ENCODE data around the gene ESAM. TPM values are rescaled to one million over a fixed set of nuclear protein-coding genes. Genes with fewer than 3 reads are reported as not detected.

Gene ESAM
- total RNA-seq, 4 donors from 2014 or later, result 188 to 294 (median 243) TPM

DNA sequence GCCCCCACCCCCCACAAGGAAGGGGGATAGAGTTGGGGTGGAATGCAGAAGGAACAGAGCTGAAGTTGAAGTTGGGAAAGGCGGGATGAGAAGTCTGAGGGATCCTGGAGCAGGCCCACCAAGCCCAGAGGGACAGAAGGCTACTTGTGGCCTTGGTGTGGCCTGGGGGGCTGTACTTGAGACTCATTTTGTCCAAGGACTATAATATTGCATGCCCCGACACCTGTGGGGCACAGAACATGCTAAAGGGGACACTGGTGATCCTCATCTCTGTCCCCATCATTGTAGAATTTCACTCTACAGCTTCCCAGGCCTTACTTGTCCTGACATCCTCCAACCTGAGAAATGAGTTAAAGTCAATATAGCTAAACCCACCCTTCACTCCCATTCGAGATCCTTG is 1.3 kb downstream of the ESAM start:
- DNase-seq, result no peak
- TF ChIP-seq POLR2A (IDR thresholded peaks at IDR 0.05), result no peak
- TF ChIP-seq, protein P1, sequence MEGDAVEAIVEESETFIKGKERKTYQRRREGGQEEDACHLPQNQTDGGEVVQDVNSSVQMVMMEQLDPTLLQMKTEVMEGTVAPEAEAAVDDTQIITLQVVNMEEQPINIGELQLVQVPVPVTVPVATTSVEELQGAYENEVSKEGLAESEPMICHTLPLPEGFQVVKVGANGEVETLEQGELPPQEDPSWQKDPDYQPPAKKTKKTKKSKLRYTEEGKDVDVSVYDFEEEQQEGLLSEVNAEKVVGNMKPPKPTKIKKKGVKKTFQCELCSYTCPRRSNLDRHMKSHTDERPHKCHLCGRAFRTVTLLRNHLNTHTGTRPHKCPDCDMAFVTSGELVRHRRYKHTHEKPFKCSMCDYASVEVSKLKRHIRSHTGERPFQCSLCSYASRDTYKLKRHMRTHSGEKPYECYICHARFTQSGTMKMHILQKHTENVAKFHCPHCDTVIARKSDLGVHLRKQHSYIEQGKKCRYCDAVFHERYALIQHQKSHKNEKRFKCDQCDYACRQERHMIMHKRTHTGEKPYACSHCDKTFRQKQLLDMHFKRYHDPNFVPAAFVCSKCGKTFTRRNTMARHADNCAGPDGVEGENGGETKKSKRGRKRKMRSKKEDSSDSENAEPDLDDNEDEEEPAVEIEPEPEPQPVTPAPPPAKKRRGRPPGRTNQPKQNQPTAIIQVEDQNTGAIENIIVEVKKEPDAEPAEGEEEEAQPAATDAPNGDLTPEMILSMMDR (IDR thresholded peaks at IDR 0.05), result no peak
- Histone ChIP-seq H3K4me3 (replicated peaks in 1 of 3) (peak overlapping the region; percentile 48 to 93 (median 88)), H3K4me1 (peaks cover 28 to 70% of the 10 kb centered on the region in 2 donors), H3K27ac (peak overlapping the region; percentile 89 to 98 (median 94)), H3K9me3 (no peaks in the 10 kb centered on the region), H3K27me3 (no peaks in the 10 kb centered on the region), H3K36me3 (peaks cover 0 to 11% of the 10 kb centered on the region in 2 donors)
- intact Hi-C loops (cut with DNase I), result loop anchor here (5.0 kb wide), 2 partner anchors 36 to 89 kb away; partner anchors contain the start of genes SIAE and SPA17
- 29 to 42% methylated on average over 3 of the region's 3 CpGs for WGBS, 2 donors

DNA sequence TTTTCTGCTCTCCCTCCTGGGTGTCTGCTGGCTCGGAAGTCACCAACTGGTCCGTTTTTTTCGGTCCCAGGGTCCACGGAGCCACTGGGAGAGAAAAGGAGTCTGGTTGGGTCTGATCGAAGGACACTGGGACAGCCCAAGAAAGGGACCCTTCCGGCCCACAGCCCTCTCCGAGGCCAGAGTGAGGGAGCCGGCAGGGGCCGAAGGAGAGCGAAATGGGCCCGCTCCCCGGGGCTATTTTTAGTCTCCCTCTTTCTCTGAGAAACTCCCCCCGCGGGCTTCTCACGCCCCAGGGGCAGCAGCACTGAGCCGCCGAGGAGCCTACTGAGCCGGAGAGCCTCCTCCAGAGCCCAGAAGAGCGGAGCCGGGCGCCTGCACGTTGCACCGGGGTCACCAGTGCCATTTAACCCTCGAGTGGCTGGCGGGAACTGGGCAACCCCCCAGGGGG is 1.9 kb downstream of the ESAM start:
- H3K27me3 ChIP-seq, result no peaks in the 10 kb centered on the region
- peak; percentile 95 for DNase-seq
- H3K36me3 ChIP-seq, result peaks cover 0 to 12% of the 10 kb centered on the region in 2 donors
- H3K9me3 ChIP-seq, result no peaks in the 10 kb centered on the region
- H3K27ac ChIP-seq, result peak overlapping the region; percentile 89 to 98 (median 94)
- WGBS, 2 donors, result 9 to 12% methylated on average over 23 of the region's 25 CpGs
- H3K4me1 ChIP-seq, result peaks cover 28 to 64% of the 10 kb centered on the region in 2 donors
- peak overlapping the region; percentile 48 to 93 (median 88) for H3K4me3 ChIP-seq (replicated peaks in 1 of 3)
- intact Hi-C loops (cut with DNase I), result loop anchor here (5.0 kb wide), 2 partner anchors 37 to 88 kb away; partner anchors contain the start of genes SIAE and SPA17
- TF ChIP-seq POLR2A (IDR thresholded peaks at IDR 0.05), result peak in 1 of 2 donors; percentile 71
- TF ChIP-seq, protein P1 (IDR thresholded peaks at IDR 0.05), result peak in 1 of 6 experiments; percentile 14

DNA sequence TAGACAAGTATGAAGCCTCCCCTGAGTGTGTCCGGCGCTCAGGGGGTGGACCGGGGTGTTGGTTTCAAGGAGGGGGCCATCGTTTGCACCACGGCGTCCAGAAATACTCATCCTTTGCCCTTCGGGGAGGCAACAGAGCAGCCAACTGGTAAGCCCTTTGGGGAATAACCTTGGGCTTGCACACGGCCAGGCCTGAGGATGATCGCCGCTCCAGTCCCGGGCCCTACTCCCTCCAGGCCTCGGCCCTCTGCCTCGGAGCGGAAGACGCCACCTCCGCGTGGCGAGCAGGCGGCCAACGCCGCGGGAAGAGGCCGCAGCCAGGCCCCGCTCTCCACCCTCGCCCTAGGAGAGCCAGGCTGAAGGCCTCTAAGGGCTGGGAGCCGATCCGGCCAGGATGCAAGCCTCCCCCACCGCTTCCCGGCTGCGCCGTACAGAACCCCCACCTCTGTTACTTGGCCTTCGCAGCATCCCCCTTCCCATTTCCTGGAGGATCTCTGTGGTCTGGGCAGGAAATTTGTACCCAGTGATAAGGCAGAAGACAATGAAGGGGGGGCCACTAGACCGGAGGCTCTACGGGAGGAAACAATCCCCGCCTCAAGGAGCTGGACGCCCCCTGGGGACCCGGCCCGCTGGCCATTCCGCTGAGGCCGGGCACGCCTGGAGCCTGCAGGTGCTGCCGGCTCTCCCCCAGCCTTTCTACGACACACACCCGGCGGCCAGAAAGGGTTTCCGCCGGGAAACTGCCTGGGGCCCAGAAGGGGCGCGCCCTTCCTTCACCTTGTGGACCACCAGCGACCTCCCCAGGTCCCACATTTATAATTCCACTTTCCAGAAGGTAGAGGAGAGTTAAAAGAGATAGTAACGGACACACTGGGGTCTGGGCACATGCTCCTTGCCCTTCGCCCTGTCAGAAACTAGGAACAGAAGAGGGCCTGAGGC is 2.6 kb downstream of the ESAM start:
- H3K4me1 ChIP-seq, result peaks cover 24 to 58% of the 10 kb centered on the region in 2 donors
- intact Hi-C loops (cut with DNase I), result loop anchor here (5.0 kb wide), 2 partner anchors 38 to 87 kb away; partner anchors contain the start of genes SIAE and SPA17
- 40 to 43% methylated on average over 21 to 34 of the region's 52 CpGs for WGBS, 2 donors
- TF ChIP-seq, protein P1 (IDR thresholded peaks at IDR 0.05), result no peak
- no peak for TF ChIP-seq POLR2A (IDR thresholded peaks at IDR 0.05)
- peak; percentile 27 to 30 for DNase-seq
- H3K27me3 ChIP-seq, result no peaks in the 10 kb centered on the region
- H3K36me3 ChIP-seq, result peaks cover 0 to 17% of the 10 kb centered on the region in 2 donors
- H3K4me3 ChIP-seq (replicated peaks in 1 of 3), result peak overlapping the region; percentile 48 to 93 (median 88)
- H3K27ac ChIP-seq, result peak overlapping the region; percentile 89 to 98 (median 94)
- no peaks in the 10 kb centered on the region for H3K9me3 ChIP-seq

DNA sequence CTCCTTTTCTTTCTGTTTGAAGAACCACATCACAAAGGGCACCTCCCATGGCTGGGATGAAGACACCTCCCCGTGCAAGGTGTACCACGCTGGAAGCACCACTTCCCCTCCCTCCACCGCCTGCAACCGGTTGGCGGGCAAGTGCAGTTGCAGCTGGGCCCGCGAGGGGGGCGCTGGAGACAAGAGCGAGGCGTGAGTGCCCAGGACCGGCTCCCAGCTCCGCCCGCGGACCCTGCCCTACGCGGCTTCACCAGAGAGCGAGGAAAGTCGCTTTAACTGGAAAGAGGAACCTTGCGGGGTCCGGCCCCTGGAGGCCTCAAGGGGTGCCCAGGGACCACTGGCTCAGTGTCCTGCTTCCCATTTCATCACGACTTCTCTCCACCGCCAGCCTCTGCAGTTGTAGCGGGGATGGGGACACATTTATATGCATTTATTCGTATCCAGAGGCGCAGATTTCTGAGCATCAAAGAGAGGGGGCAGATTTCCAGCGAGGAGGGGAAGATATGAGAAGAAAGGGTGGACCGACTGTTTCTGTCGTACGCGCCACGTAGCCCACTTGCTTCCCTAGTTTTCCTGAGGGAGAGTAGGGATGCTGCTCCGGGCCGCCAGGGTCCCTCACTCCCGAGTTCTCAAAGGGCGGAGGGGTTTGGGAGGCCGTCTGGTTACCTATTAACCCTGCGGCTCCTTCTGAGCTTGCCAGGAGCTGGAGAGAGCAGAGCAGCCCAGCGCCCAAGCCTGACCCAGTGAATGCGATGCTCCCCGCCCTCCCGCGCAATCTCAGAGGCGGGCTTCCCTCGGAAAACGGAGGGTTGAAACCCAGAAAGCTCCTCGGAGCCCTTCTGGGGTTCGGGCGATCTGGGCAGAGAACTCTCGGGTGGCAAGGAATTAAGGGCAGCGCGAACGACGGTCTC is 3.5 kb downstream of the ESAM start:
- 36 to 37% methylated on average over 32 to 52 of the region's 53 CpGs for WGBS, 2 donors
- peak overlapping the region in 2 of 3 donors; percentile 48 to 93 for H3K4me3 ChIP-seq (replicated peaks in 1 of 3)
- peak; percentile 89 to 90 for DNase-seq
- peaks cover 15 to 58% of the 10 kb centered on the region in 2 donors for H3K4me1 ChIP-seq
- no peaks in the 10 kb centered on the region for H3K9me3 ChIP-seq
- intact Hi-C loops (cut with DNase I), result no loop called here
- TF ChIP-seq POLR2A (IDR thresholded peaks at IDR 0.05), result peak in 1 of 2 donors; percentile 8
- TF ChIP-seq, protein P1 (IDR thresholded peaks at IDR 0.05), result peak; percentile 48 to 78 (median 70)
- no peaks in the 10 kb centered on the region for H3K27me3 ChIP-seq
- peak overlapping the region; percentile 89 to 98 (median 94) for H3K27ac ChIP-seq
- peaks cover 8 to 23% of the 10 kb centered on the region in 2 donors for H3K36me3 ChIP-seq

Data from thyroid gland (tissue), 4 donors.